Measurements from ENCODE around the gene DOK3. TPM values are rescaled to one million over a fixed set of nuclear protein-coding genes. Genes with fewer than 3 reads are reported as not detected.

Gene DOK3
- total RNA-seq, 6 experiments from 2014 or later, result 2.5 to 6.6 (median 3.9) TPM

GRCh38 chr5:177453852-177454396 lies 55.7 kb downstream of the DOK3 start:
- WGBS (ENCODE audit: insufficient coverage, low coverage, low lambda C conversion rate, missing lambda C conversion rate), result 18% methylated on average over 17 of the region's 31 CpGs
- Histone ChIP-seq H3K27me3 (no peaks in the 10 kb centered on the region), H3K27ac (peak overlapping the region in 1 of 3 donors; percentile 64), H3K4me1 (peaks cover 0 to 10% (median 3%) of the 10 kb centered on the region in 4 donors), H3K36me3 (no peaks in the 10 kb centered on the region), H3K4me3 (peak overlapping the region; percentile 31 to 66 (median 62)), H3K9me3 (no peaks in the 10 kb centered on the region)
- TF ChIP-seq POLR2A (IDR thresholded peaks at IDR 0.05), result no peak
- TF ChIP-seq CTCF (IDR thresholded peaks at IDR 0.05), result no peak
- ATAC-seq (peak in 1 of 4 donors; percentile 1), DNase-seq (peak in 2 of 3 donors; percentile 50 to 66)
- intact Hi-C loops (cut with DNase I), result loop anchor here (5.0 to 10.0 kb wide), 3 partner anchors 57 to 139 kb away; partner anchors contain the start of gene MXD3 (in 1 of the 2)

- no CpG with 5 or more reads among the region's 17 CpGs for WGBS (ENCODE audit: insufficient coverage, low coverage, low lambda C conversion rate, missing lambda C conversion rate)
- Histone ChIP-seq H3K9me3 (no peaks in the 10 kb centered on the region), H3K4me1 (peaks cover 0 to 12% (median 3%) of the 10 kb centered on the region in 4 donors), H3K36me3 (no peaks in the 10 kb centered on the region), H3K4me3 (no peak overlapping the region), H3K27ac (no peak overlapping the region), H3K27me3 (no peaks in the 10 kb centered on the region)
- intact Hi-C loops (cut with DNase I), result loop anchor here (5.0 to 10.0 kb wide), 3 partner anchors 56 to 138 kb away; partner anchors contain the start of gene MXD3 (in 1 of the 2)
- no peak for ATAC-seq
- peak in 1 of 3 donors; percentile 56 for DNase-seq
- TF ChIP-seq POLR2A (IDR thresholded peaks at IDR 0.05) (no peak), CTCF (IDR thresholded peaks at IDR 0.05) (no peak)
These were observed 56.7 kb downstream of the DOK3 start for GRCh38 chr5:177452688-177453638.

Other genes with a start within 250 kb of the DOK3 start
- gene RAB24, start 206.1 kb downstream of the DOK3 start, total RNA-seq, result 10 to 100 TPM; 11.0 to 28.8 (median 16.2) TPM
- 100 to 1,000 TPM in 2 of 6 experiments, 10 to 100 TPM in 4; 64.1 to 116 (median 84.4) TPM for gene PRELID1, start 206.0 kb downstream of the DOK3 start, total RNA-seq
- 1 to 10 TPM; 2.2 to 6.2 (median 4.9) TPM for gene MXD3, start 197.9 kb downstream of the DOK3 start, total RNA-seq
- gene LMAN2, start 158.2 kb downstream of the DOK3 start, total RNA-seq, result 100 to 1,000 TPM; 103 to 297 (median 160) TPM
- 10 to 100 TPM; 29.2 to 43.1 (median 35.2) TPM for gene RGS14, start 151.9 kb downstream of the DOK3 start, total RNA-seq
- gene SLC34A1, start 125.4 kb downstream of the DOK3 start, total RNA-seq, result 1 to 10 TPM in 3 of 6 experiments, under 1 TPM in 2, not detected in 1; 0.12 to 5.3 (median 1.6) TPM
- not detected for gene PFN3, start 109.2 kb downstream of the DOK3 start, total RNA-seq
- 100 to 1,000 TPM; 236 to 518 (median 365) TPM for gene F12, start 100.3 kb downstream of the DOK3 start, total RNA-seq
- gene GRK6, start 83.2 kb downstream of the DOK3 start, total RNA-seq, result 10 to 100 TPM in 3 of 6 experiments, 1 to 10 TPM in 3; 6.1 to 10.8 (median 10.0) TPM
- 10 to 100 TPM in 1 of 6 experiments, 1 to 10 TPM in 3, under 1 TPM in 2; 0.15 to 13.0 (median 1.9) TPM for gene PRR7, start 63.0 kb downstream of the DOK3 start, total RNA-seq
- 1 to 10 TPM; 1.1 to 4.6 (median 3.1) TPM for gene DBN1, start 36.2 kb downstream of the DOK3 start, total RNA-seq
- 10 to 100 TPM in 4 of 6 experiments, 1 to 10 TPM in 2; 3.7 to 24.0 (median 13.6) TPM for gene PDLIM7, start 12.2 kb downstream of the DOK3 start, total RNA-seq
- gene DDX41, start 7.1 kb upstream of the DOK3 start, total RNA-seq, result 10 to 100 TPM; 35.1 to 64.8 (median 47.9) TPM
- gene FAM193B, start 44.7 kb upstream of the DOK3 start, total RNA-seq, result 10 to 100 TPM; 22.1 to 55.4 (median 39.2) TPM
- gene TMED9, start 82.4 kb upstream of the DOK3 start, total RNA-seq, result 100 to 1,000 TPM in 5 of 6 experiments, 10 to 100 TPM in 1; 81.8 to 149 (median 133) TPM
- gene B4GALT7, start 90.3 kb upstream of the DOK3 start, total RNA-seq, result 10 to 100 TPM in 5 of 6 experiments, 1 to 10 TPM in 1; 9.3 to 28.7 (median 14.1) TPM